Nephron progenitor cell (in vitro differentiated cells): ENCODE results near the gene DHRS4.
"Not testable (repeated sequence)": the region's sequence is repeated elsewhere in the genome, so short reads cannot be mapped to it uniquely, and the experiment has no call there.

Experiments
- DNase-seq: peaks from one replicate; pipeline ENCODE4 v3.0.0; 2021
- H3K27ac Mint-ChIP-seq: 2 replicates; pipeline ENCODE4 v1.8.0; 2021; ENCODE audit warnings: mild to moderate bottlenecking, moderate library complexity, mixed read lengths
- H3K27me3 Mint-ChIP-seq: 2 replicates; pipeline ENCODE4 v1.8.0; 2021; ENCODE audit warnings: mild to moderate bottlenecking, low read depth, mixed read lengths; ENCODE audit not compliant: poor library complexity
- H3K36me3 Mint-ChIP-seq: 2 replicates; pipeline ENCODE4 v1.8.0; 2021; ENCODE audit warnings: low read depth, mixed read lengths
- H3K4me1 Mint-ChIP-seq: 2 replicates; pipeline ENCODE4 v1.8.0; 2021; ENCODE audit warnings: mixed read lengths
- H3K4me3 Mint-ChIP-seq: 2 replicates; pipeline ENCODE4 v1.8.0; 2021; ENCODE audit warnings: mild to moderate bottlenecking, moderate library complexity, mixed read lengths
- H3K9me3 Mint-ChIP-seq: 2 replicates; pipeline ENCODE4 v1.8.0; 2021; ENCODE audit warnings: mild to moderate bottlenecking, moderate library complexity, mixed read lengths
- TF ChIP-seq, protein P1 (sequence below): fragments of 200-600 bp; sonication (generic); IDR thresholded peaks from 2 replicates; pipeline ENCODE4 v1.5.0; 2021; ENCODE audit warnings: antibody characterized with exemption

The DHRS4 gene

DNA sequence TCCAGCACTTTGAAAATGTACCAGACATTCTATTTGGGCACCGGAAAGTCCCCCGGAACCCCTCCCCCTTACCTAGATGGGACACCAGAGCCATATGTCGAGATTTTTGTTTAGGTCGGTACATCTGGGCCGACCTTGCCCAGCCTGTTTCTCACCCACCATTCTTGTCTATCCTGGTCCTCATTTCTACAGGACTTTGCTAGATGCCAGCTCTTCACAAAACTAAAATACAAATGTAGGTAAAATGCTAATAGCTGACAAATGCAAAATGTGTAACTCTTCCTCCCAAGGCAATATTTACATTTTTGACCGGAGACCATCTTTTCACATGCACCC, 677 bp downstream of the DHRS4 start:
- Mint-ChIP-seq H3K36me3 (peaks cover 35% of the 10 kb centered on the region), H3K9me3 (peaks cover 26% of the 10 kb centered on the region), H3K4me3 (peak overlapping the region; percentile 99), H3K4me1 (peaks cover 29% of the 10 kb centered on the region), H3K27ac (peak overlapping the region; percentile 95)
- TF ChIP-seq, protein P1, sequence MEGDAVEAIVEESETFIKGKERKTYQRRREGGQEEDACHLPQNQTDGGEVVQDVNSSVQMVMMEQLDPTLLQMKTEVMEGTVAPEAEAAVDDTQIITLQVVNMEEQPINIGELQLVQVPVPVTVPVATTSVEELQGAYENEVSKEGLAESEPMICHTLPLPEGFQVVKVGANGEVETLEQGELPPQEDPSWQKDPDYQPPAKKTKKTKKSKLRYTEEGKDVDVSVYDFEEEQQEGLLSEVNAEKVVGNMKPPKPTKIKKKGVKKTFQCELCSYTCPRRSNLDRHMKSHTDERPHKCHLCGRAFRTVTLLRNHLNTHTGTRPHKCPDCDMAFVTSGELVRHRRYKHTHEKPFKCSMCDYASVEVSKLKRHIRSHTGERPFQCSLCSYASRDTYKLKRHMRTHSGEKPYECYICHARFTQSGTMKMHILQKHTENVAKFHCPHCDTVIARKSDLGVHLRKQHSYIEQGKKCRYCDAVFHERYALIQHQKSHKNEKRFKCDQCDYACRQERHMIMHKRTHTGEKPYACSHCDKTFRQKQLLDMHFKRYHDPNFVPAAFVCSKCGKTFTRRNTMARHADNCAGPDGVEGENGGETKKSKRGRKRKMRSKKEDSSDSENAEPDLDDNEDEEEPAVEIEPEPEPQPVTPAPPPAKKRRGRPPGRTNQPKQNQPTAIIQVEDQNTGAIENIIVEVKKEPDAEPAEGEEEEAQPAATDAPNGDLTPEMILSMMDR = peak; percentile 17
- H3K27me3 Mint-ChIP-seq, DNase-seq: not testable (repeated sequence)

DNA sequence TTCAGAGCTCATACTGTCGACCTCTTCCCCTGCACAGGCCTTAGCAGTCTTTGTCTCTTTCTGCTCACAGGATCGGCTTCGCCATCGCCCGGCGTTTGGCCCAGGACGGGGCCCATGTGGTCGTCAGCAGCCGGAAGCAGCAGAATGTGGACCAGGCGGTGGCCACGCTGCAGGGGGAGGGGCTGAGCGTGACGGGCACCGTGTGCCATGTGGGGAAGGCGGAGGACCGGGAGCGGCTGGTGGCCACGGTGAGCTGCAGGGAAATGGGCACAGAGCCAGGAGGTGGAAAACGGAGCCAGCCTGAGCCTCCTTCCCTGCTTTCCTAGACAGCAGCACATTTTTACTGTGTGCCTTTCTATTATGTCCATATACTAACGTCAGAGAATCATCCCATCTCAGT, 1.4 kb downstream of the DHRS4 start:
- H3K27me3 Mint-ChIP-seq, H3K27ac Mint-ChIP-seq, DNase-seq: not testable (repeated sequence)
- Mint-ChIP-seq H3K4me3 (peak overlapping the region; percentile 99), H3K36me3 (peaks cover 29% of the 10 kb centered on the region), H3K4me1 (peaks cover 29% of the 10 kb centered on the region), H3K9me3 (peaks cover 19% of the 10 kb centered on the region)

DNA sequence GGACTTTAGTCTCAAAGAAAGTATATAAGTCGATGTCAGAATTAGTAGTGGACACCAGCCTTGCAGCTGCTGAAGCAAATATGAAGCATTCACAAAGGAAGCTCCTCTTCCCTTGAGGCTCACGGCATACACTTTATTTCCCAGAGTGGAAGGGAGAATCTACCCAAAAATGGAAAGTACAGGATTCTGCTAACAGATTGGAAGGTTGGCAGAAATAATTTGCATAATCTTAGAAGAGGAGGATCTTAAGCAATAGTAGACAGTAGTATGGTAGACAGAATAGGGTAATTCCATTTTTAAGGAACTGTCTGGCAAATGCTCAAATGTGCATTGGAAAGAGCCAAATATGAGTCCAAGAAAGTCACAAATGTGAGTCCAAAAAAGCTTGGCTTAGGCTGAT, 2.2 kb downstream of the DHRS4 start:
- H3K9me3 Mint-ChIP-seq = peaks cover 10% of the 10 kb centered on the region
- not testable (repeated sequence) for DNase-seq, H3K27ac Mint-ChIP-seq, H3K27me3 Mint-ChIP-seq, H3K4me3 Mint-ChIP-seq
- peaks cover 20% of the 10 kb centered on the region for H3K36me3 Mint-ChIP-seq
- peaks cover 29% of the 10 kb centered on the region for H3K4me1 Mint-ChIP-seq

DNA sequence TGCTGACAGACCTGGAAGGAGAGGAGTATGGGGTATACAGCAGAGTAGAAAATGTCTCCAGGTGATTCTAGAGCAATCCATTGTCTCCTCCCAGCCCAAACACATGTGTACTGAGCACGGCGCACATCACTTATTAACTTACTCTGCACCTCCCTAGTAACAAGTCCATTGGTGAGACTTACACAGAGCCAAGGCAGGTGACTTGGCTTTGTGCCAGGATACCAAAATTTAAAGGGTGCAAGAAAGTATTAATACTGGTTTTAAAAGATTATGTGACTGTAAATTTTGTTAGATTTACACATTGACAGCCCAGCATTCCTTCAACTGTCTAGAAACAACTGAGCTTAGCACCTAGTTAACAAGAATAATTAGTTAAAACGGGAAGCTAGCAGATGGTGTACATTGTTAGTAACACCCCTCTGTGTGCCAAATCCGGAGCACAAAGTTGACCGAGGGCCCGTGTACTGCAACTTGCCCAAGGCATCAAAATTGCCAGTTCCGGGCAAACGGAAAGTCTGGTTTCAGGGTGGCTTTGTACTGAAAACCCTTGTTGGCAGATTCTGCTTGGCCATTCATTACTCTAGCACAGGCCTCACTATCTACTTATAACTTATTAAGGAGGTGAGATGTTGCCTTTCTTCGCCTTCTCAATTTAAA, 4.5 kb downstream of the DHRS4 start:
- peaks cover 13% of the 10 kb centered on the region for H3K36me3 Mint-ChIP-seq
- DNase-seq, H3K27me3 Mint-ChIP-seq, H3K4me3 Mint-ChIP-seq, H3K27ac Mint-ChIP-seq, H3K9me3 Mint-ChIP-seq: not testable (repeated sequence)
- H3K4me1 Mint-ChIP-seq = peaks cover 13% of the 10 kb centered on the region

DNA sequence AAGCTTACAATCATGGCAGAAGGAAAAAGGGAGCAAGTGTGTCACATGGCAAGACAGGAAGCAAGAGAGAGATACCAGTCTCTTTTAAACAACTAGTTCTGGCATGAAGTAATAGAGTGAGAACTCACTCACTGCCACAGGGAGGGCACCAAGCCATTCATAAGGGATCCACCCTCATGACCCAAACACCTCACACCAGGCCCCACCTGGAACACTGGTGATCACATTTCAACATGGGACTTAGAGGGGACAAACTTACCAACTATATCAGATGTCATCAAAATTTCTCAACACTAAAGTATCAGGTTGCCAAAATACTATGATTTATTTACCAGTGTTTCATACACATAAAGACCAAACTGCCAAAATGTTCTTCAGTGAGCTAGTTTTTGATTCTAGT, 7.3 kb downstream of the DHRS4 start:
- not testable (repeated sequence) for H3K4me3 Mint-ChIP-seq, H3K27ac Mint-ChIP-seq, H3K27me3 Mint-ChIP-seq, H3K9me3 Mint-ChIP-seq, H3K4me1 Mint-ChIP-seq, H3K36me3 Mint-ChIP-seq, DNase-seq

DNA sequence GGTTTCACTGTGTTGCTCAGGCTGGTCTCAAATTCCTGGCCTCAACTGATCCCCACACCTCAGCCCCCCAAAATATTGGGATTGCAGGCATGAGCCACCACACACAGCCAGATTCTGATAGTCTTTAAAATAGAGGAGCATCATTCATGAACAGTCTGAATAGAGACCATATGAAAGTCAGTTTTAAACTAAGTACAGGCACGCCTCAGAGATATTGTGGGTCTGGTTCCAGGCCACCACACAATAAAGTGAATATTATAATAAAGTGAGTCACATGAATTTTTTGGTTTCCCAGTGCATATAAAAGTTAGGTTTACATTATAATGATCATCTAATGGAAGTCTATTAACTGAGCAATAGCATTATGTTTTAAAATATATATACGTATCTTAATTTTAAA, 8.1 kb downstream of the DHRS4 start:
- H3K27me3 Mint-ChIP-seq, H3K4me1 Mint-ChIP-seq, H3K4me3 Mint-ChIP-seq, H3K36me3 Mint-ChIP-seq, H3K9me3 Mint-ChIP-seq, H3K27ac Mint-ChIP-seq, DNase-seq: not testable (repeated sequence)

DNA sequence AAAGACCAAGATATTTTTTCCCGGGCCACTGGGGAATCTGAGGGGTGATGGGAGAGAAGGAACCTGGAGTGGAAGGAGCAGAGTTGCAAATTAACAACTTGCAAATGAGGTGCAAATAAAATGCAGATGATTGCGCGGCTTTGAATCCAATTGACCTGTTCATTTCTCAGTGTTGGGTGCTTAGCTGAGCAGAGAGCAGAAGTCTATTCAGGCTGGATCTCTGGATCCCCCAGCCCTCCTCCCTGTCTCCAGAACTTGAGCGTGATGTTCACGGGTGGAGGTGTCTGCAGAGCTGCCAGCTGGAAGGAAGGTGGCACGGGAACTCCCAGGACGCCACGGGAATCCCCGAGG, 15.5 kb downstream of the DHRS4 start:
- Mint-ChIP-seq H3K36me3 (peaks cover 13% of the 10 kb centered on the region), H3K27me3 (peaks cover 11% of the 10 kb centered on the region), H3K9me3 (peaks cover 35% of the 10 kb centered on the region)
- DNase-seq, H3K27ac Mint-ChIP-seq, H3K4me1 Mint-ChIP-seq, H3K4me3 Mint-ChIP-seq: not testable (repeated sequence)

DNA sequence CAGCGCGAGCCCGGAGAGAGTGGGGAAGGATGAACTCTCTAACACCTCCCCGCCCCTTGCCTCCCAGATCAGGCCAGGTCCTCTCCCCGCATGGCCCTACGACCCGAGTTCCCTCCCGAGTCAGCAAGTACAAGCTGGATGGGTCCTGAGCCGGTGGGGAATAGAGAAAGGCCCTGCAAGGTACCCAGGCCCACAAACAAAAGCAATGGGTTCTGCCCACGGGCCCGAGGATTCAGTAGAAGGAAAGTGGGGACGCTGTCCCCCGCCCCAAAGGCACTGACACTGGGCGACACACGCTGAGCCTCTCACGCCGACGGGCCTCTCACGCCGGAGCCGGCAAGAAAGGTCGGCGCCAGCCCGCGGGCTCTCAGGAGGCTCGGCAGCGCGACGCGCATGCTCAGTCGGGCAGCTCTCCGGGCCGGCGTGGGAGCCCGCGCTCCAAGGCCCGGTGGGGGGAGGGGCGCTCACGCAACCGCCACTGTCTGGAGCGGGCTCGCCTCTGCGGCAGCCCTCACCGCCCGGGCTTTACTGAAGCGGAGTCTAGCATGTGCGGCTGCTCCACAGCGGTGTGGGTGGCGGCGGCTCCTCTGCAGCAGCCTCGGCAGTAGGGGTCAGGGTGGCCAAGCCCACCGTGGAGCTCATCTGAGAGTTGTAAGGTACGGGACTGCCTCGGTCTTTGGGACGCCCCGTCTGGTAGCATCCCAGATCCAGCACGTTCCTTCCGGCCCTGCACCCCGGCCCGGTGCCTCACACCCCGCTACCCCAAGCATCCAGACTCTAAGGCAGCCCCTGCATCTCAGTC, 16.1 kb downstream of the DHRS4 start:
- not testable (repeated sequence) for H3K4me3 Mint-ChIP-seq, H3K27ac Mint-ChIP-seq, H3K4me1 Mint-ChIP-seq
- peak; percentile 51 for DNase-seq
- Mint-ChIP-seq H3K36me3 (peaks cover 19% of the 10 kb centered on the region), H3K9me3 (peaks cover 40% of the 10 kb centered on the region), H3K27me3 (peaks cover 13% of the 10 kb centered on the region)

DNA sequence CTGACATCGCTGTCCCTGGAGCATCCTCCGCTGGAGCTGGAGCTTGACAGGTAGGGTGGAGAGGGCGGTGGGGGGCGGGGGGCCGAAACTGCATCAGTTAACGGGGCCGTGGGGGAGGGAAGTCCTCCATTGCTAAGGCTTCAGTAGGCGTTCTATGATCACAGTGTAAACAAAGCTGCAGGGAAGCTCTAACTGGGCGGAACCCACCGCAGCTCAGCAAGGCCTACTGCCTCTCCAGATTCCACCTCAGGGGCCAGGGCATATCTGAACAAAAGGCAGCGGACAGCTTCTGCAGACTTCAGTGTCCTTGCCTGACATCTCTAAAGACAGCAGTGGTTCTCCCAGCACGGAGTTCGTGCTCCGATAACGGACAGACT, 16.7 kb downstream of the DHRS4 start:
- Mint-ChIP-seq H3K27me3 (peaks cover 15% of the 10 kb centered on the region), H3K36me3 (peaks cover 19% of the 10 kb centered on the region), H3K9me3 (peaks cover 46% of the 10 kb centered on the region)
- not testable (repeated sequence) for H3K4me1 Mint-ChIP-seq, DNase-seq, H3K27ac Mint-ChIP-seq, H3K4me3 Mint-ChIP-seq

DNA sequence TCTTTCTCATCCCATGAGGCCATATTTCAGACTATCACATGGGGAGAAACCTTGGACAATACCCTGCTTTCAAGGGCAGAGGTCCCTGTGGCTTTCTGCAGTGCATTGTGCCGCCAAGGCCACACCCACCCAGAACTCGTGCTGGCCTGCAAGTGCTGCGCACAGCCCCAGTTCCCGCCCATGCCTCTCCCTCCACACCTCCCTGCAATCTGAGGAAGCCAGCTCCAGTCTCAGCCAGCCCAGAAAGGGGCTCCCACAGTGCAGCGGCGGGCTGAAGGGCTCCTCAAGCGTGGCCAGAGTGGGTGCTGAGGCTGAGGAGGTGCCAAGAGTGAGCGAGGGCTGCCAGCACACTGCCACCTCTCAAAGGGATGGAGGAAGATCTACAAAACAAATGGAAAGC, 19.6 kb downstream of the DHRS4 start:
- not testable (repeated sequence) for H3K4me1 Mint-ChIP-seq, H3K4me3 Mint-ChIP-seq, DNase-seq, H3K27ac Mint-ChIP-seq
- Mint-ChIP-seq H3K9me3 (peaks cover 72% of the 10 kb centered on the region), H3K27me3 (peaks cover 18% of the 10 kb centered on the region), H3K36me3 (peaks cover 19% of the 10 kb centered on the region)

DNA sequence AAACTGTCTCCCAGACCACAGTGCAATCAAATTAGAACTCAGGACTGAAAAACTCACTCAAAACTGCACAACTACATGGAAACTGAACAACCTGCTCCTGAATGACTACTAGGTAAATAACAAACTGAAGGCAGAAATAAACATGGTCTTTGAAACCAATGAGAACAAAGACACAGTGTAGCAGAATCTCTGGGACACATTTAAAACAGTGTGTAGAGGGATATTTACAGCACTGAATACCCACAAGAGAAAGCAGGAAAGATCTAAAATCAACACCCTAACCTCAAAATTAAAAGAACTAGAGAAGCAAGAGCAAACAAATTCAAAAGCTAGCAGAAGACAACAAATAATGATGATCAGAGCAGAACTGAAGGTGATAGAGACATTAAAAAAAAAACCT, 20.5 kb downstream of the DHRS4 start:
- peaks cover 18% of the 10 kb centered on the region for H3K27me3 Mint-ChIP-seq
- H3K4me1 Mint-ChIP-seq = not testable (repeated sequence)

DNA sequence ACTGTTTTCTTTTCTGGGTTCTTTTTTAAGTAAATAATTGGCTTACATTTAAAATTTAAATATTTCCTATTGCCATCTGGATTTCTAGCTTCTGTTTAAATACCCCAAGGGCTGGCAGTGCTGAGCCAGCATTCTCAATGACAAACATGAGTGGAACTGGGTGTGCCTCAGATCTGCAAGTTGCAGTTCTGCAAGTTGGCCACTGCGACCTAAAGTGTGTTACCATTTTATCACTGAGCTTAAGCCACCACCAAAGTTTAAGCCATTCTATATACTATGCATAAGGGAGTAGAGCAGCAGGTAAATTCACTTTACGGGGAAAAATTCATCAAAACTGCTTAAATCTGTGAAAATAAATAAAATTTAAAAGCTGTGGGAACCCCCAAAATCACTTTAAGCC, 23.6 kb downstream of the DHRS4 start:
- Mint-ChIP-seq H3K27me3 (peaks cover 16% of the 10 kb centered on the region), H3K36me3 (peaks cover 10% of the 10 kb centered on the region), H3K9me3 (peaks cover 60% of the 10 kb centered on the region)
- DNase-seq, H3K27ac Mint-ChIP-seq, H3K4me3 Mint-ChIP-seq, H3K4me1 Mint-ChIP-seq: not testable (repeated sequence)

More for the DNA sequence above, 20.5 kb downstream of the DHRS4 start:
- not testable (repeated sequence) for H3K4me3 Mint-ChIP-seq, DNase-seq, H3K27ac Mint-ChIP-seq
- peaks cover 19% of the 10 kb centered on the region for H3K36me3 Mint-ChIP-seq
- H3K9me3 Mint-ChIP-seq = peaks cover 72% of the 10 kb centered on the region

DNA sequence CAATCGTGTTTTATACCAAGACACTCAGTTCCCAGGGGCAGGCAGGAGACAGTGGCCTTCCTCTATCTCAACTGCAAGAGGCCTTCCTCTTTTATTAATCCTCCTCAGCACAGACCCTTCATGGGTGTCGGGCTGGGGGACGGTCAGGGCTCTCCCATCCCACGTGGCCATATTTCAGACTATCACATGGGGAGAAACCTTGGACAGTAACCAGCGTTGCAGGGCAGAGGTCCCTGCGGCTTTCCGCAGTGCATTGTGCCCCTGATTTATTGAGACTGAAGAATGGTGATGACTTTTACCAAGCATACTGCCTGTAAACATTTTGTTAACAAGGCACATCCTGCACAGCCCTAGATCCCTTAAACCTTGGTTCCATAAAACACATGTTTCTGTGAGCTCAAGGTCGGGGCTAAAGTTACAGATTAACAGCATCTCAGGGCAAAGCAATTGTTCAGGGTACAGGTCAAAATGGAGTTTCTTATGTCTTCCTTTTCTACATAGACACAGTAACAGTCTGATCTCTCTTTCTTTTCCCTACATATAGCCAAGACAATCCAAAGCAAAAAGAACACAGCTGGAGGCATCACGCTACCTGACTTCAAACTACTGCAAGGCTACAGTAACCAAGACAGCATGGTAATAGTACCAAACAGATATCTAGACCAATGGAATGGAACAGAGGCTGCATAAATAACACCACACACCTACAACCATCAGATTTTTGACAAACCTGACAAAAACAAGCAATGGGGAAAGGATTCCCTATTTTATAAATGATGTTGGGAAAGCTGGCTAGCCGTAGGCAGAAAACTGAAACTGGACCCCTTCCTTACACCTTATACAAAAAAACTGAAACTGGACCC, 28.6 kb downstream of the DHRS4 start:
- not testable (repeated sequence) for DNase-seq, H3K4me3 Mint-ChIP-seq, H3K36me3 Mint-ChIP-seq, H3K27me3 Mint-ChIP-seq
- peaks cover 16% of the 10 kb centered on the region for H3K9me3 Mint-ChIP-seq
- H3K4me1 Mint-ChIP-seq = peaks cover 16% of the 10 kb centered on the region
- peak overlapping the region; percentile 7 for H3K27ac Mint-ChIP-seq
